Tibial artery (tissue), 4 donors: ENCODE measurements around the gene NELFE.
A peak's percentile ranks its signal among the peaks of the same experiment; 100 is the strongest.

ENCODE experiments used
- DNase-seq, 2 donors: peaks; one replicate each; pipeline ENCODE4 v3.0.0-alpha.2; 2019
- H3K27ac ChIP-seq, 2 donors: fragments of 200-600 bp; sonication (generic) in 1 of 2; 1 replicate in 1 of 2; 2 replicates in 1 of 2; pipeline ENCODE4 v1.5.1; 2018 to 2019; ENCODE audit warnings: mild to moderate bottlenecking in 1 of 2
- H3K27me3 ChIP-seq, 2 donors: fragments of 200-600 bp; sonication (generic) in 1 of 2; one replicate each; pipeline versions ENCODE4 v1.5.1 to v1.6.0; 2016 to 2019
- H3K36me3 ChIP-seq, 3 donors: fragments of 200-600 bp; sonication (generic) in 2 of 3; one replicate each; pipeline ENCODE4 v1.5.1; 2016 to 2019; ENCODE audit warnings: mild to moderate bottlenecking in 2 of 3
- H3K4me1 ChIP-seq, 4 donors: fragments of 200-600 bp; sonication (generic) in 2 of 4; 1 replicate in 3 of 4; 2 replicates in 1 of 4; pipeline ENCODE4 v1.5.1; 2016 to 2019
- H3K4me3 ChIP-seq, 2 donors: fragments of 200-600 bp; sonication (generic) in 1 of 2; 1 replicate in 1 of 2; 2 replicates in 1 of 2; pipeline ENCODE4 v1.5.1; 2018 to 2019; ENCODE audit warnings: mild to moderate bottlenecking in 2 of 2
- H3K9me3 ChIP-seq, 3 donors: fragments of 200-600 bp; sonication (generic) in 1 of 3; one replicate each; pipeline ENCODE4 v1.5.1; 2016 to 2019
- CTCF ChIP-seq, 2 experiments: fragments of 200-600 bp in 1 of 2; fragments of 450-650 bp in 1 of 2; IDR thresholded peaks; one replicate each; pipeline ENCODE4 v1.5.1; 2017 to 2019; ENCODE audit warnings: antibody characterized with exemption in 2 of 2, mild to moderate bottlenecking in 1 of 2, moderate library complexity in 1 of 2
- intact Hi-C: fragments of 100-400 bp; cut with DNase I; formaldehyde crosslinking; loops from one replicate; pipeline ENCODE4 v1.15.0; 2023; ENCODE audit warnings: low total_unique reads

NELFE gene

DNA sequence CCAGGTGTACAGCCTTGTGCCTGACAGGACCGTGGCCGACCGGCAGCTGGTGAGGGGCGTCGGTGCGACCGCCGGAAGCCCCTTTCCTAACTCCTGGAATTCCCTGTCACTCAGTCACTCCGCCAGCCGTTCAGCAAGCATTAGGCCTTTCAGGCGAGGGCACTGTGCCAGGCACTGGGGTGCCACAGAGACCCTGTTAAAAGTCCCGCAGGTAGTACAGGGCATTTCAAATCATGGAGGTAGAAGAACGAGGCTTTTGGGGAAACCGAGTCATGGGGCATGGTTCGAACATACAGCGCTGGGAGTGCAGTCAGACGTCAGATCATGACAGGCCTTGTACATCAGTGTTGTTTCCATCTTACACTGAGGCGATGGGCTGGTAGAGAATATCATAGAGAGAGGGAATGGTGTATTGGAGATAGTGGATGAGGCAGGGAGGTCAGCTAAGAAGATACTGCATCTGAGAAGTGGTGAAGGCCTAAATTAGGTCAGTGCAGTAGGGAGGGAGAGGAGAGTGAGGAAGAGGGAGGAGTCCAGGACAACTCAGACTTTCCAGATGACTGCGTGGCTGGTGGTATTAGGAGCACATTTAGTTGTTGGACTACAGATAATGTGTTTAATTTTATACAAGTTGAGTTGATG, 14.1 kb upstream of the NELFE start:
- Histone ChIP-seq H3K27me3 (no peaks in the 10 kb centered on the region), H3K4me3 (peak overlapping the region; percentile 72 to 75), H3K4me1 (peaks cover 0 to 36% (median 28%) of the 10 kb centered on the region in 4 donors), H3K36me3 (peaks cover 2 to 41% (median 23%) of the 10 kb centered on the region in 3 donors), H3K9me3 (no peaks in the 10 kb centered on the region), H3K27ac (peak overlapping the region; percentile 93 to 95)
- DNase-seq, result no peak
- no peak for TF ChIP-seq CTCF (IDR thresholded peaks at IDR 0.05)
- intact Hi-C loops, result no loop called here

GRCh38 chr6:31971993-31972708, 13.4 kb upstream of the NELFE start, which contains the start of gene DXO:
Gene DXO (minus strand): TSS chr6:31972138. CDS start chr6:31971675, 463 bp downstream.
- H3K4me1 ChIP-seq, result peaks cover 0 to 36% (median 28%) of the 10 kb centered on the region in 4 donors
- intact Hi-C loops, result no loop called here
- peaks cover 8 to 48% (median 30%) of the 10 kb centered on the region in 3 donors for H3K36me3 ChIP-seq
- H3K27ac ChIP-seq, result peak within 1 kb of the TSS; percentile 93 to 95
- DNase-seq, result peak; percentile 96 to 98
- H3K27me3 ChIP-seq, result no peaks in the 10 kb centered on the region
- peak in 1 of 2 experiments; percentile 16 for TF ChIP-seq CTCF (IDR thresholded peaks at IDR 0.05)
- peak within 1 kb of the TSS; percentile 72 to 75 for H3K4me3 ChIP-seq
- H3K9me3 ChIP-seq, result no peaks in the 10 kb centered on the region

DNA sequence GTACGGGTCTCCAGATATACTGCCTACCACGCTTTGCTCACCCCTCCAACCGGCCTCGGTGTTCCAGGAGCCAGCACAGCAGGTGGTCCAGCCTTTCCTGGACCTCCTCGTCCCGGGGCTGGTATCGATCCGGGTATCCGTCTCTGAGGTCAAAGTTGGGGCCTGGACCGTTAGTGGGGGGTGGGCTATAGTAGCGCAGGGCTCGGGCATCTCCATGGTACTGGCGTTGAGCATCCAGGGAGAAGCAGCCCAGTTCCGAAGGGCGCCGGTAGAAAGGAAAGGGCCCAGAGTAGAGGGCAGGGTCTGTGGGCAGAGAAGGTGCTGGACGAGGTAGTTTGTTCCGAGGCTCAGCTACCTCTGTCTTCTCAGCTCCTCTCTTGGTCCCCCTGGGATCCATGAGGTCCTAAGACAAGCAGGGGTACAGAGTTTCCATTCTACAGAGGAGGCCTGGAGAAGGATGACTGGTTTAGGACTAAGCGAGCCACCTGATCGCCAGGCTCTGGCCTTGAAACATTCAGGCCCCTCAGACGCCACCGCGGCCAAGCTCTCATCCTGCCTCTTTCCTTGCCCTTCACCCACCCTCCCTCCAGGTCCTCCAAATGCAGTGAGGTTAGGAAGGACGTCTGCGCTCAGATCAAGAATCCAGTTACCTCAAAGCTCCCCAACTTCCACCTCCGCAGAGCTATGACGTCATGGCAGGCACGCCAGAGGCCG, 12.7 kb upstream of the NELFE start:
- Histone ChIP-seq H3K27ac (peak overlapping the region; percentile 93 to 95), H3K4me3 (peak overlapping the region; percentile 72 to 75), H3K9me3 (no peaks in the 10 kb centered on the region), H3K36me3 (peaks cover 15 to 50% (median 37%) of the 10 kb centered on the region in 3 donors), H3K27me3 (no peaks in the 10 kb centered on the region), H3K4me1 (peaks cover 0 to 36% (median 28%) of the 10 kb centered on the region in 4 donors)
- intact Hi-C loops, result no loop called here
- TF ChIP-seq CTCF (IDR thresholded peaks at IDR 0.05), result no peak
- DNase-seq, result no peak

DNA sequence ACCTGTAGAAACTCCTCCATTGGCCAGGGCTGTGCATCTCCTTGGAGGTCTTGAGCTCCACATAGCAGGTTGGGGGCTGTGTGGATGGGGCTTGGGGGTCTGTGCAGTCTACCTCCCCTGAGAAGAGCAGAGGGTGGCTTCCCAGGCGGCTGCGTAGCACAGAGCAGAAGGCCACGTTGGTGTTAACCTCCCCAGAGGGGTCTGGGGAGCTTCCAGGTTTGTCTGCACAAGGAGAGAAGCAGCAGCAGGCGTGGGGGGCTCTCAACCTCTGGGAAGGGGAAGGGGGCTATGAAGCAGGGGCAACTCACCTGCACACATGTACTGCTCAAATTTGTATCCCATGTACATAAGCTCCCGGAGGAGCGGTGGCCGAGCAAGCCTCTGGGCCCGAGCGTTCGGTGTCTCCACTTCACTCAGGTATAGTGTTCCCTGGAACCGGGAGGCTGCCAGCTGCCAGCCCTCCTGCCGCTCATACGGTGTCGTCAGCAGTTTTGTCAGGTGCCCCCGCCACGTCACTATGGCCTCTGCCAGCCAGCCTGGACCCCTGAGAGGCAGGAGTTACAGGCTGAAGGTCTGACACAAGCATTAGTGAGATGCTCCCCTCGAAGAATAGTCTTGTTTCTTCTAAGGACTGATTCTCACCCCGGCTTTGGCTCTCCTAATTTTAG, 12.0 kb upstream of the NELFE start:
- H3K27ac ChIP-seq, result peak overlapping the region; percentile 93 to 95
- intact Hi-C loops, result no loop called here
- H3K36me3 ChIP-seq, result peaks cover 20 to 50% (median 44%) of the 10 kb centered on the region in 3 donors
- no peak for TF ChIP-seq CTCF (IDR thresholded peaks at IDR 0.05)
- peaks cover 0 to 36% (median 28%) of the 10 kb centered on the region in 4 donors for H3K4me1 ChIP-seq
- H3K9me3 ChIP-seq, result no peaks in the 10 kb centered on the region
- H3K27me3 ChIP-seq, result no peaks in the 10 kb centered on the region
- no peak for DNase-seq
- H3K4me3 ChIP-seq, result peak overlapping the region; percentile 72 to 75
